GM21381 (cell line): ENCODE results near the gene MYO1C.
"Not testable (repeated sequence)": the region's sequence is repeated elsewhere in the genome, so short reads cannot be mapped to it uniquely, and the experiment has no call there.

ENCODE experiments used
- ATAC-seq: cut with Tn5 transposase; IDR thresholded peaks from one replicate; pipeline ENCODE4 v1.9.1; 2021; ENCODE audit warnings: mild to moderate bottlenecking, moderate library complexity; ENCODE audit not compliant: unreplicated experiment

The MYO1C gene

DNA sequence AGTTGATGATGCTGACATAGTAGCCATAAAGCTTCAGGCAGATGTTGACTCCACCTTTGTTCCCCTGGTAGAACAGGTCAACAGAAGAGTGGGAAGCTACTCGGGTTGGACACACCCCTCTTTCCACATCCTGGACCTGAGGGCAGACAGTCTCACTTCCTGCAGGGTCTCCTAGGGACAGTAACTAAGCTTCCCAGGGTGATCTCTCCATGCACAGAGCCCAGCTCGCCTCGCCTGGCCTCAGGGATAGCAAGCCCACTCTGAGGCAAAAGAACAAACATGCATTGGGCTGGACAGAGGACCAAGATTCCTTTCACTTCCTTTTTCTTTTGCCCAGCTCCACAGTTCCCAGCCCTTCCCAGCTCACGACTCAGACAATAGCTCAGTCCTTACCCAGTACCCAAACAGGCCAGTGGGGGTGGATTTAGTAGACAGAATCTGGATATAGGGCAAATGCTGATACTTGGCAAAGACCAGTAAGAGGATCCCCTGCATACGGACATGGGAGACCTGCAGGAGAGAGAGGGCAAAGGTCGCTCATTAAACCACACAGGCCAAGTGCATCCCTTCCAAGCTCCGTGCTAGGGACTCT is 16.9 kb upstream of the MYO1C start:
- no peak for ATAC-seq

DNA sequence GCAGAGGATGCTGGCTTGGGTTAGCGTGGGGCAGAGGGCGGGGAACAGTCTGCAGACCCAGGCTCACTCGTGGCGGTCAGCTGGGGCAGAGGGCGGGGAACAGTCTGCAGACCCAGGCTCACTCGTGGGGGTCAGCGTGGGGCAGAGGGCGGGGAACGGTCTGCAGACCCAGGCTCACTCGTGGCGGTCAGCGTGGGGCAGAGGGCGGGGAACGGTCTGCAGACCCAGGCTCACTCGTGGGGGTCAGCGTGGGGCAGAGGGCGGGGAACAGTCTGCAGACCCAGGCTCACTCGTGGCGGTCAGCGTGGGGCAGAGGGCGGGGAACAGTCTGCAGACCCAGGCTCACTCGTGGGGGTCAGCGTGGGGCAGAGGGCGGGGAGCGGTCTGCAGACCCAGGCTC is 16.2 kb upstream of the MYO1C start:
- not testable (repeated sequence) for ATAC-seq

DNA sequence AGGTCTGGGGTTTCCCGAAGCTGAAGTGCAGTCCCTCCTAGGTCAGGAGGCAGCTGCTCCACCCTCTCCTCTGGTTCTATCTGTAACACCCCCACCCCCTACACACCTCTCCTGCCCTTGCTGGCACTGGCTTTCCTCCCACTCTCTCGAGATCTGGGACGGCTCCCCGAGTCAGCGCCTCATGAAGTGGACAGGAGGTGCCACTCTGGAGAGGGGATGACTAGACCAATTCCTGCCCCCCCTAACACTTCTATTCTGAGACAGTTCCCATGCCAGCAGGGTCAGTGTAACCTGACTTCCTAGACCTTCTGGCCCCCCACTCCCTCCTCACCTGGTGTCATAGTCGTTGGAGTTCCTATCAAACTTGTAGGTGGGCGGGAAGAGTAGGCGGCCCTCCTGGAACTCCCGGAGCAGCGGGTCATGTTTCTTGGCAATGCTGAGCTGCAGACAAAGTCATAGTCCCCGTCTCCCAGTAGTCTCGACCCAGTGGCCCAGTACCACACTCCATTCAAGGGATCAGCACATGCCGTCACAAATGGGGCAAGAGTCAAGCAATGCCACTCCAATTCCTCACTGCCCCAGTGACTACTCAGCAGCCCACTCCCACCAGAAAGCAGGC is 14.3 kb upstream of the MYO1C start:
- no peak for ATAC-seq

DNA sequence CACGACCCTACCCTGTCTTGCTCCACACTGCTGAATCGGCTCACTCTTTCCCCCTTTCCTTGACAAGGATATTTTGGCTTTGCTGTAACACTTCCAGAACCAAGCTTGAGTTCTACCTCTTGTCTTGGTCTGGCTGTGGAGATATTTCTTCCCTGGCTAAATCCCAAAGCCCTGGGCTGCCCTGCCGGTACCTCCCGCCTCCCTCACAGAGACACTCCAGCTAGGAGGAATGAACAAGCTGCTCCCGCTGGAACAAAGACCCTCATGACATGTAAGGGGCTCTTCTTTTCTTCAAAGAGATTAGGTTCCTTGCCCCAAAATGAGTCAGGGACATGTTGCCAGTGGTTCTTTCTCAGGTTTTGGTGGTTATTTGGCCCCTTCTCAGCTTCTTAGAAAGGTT is 13.1 kb upstream of the MYO1C start:
- no peak for ATAC-seq

DNA sequence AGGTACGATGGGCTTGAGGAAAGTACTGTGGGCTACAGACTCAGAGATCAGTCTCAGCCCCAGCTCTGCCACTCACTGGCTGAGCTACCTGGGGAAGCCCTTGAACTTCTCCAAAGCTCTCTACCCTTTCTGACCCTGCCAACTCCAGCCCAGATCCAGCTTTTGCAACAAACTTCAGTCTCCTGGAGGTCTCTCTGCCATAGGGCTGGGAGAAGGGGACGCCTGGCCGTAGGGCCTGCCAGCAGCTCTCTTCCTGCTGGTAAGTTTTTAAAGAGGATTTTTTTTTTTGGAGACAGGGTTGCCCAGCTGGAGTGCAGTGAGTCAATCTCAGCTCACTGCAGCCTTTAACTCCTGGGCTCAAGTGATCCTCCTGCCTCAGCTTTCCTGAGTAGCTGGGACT is 12.4 kb upstream of the MYO1C start:
- ATAC-seq, result no peak

DNA sequence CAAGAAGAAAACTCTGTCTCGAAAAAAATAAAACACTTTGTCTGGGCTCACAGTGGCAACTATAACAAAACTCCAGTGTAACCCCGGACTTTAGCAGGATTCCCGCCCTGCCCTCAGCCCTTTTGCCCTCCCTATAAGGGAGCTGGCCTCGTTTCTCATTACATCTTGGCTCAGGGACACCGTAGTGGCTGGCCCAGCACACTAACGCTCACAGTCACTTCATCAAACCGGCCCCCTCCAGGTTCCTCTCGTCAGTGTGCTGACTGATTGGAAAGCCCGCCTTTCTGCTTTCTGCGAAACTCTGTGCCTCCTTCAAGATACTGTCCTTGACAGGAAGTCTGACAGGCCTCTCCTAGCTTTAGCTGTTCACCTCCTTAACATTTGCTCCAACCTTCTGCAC is 11.2 kb upstream of the MYO1C start:
- no peak for ATAC-seq

DNA sequence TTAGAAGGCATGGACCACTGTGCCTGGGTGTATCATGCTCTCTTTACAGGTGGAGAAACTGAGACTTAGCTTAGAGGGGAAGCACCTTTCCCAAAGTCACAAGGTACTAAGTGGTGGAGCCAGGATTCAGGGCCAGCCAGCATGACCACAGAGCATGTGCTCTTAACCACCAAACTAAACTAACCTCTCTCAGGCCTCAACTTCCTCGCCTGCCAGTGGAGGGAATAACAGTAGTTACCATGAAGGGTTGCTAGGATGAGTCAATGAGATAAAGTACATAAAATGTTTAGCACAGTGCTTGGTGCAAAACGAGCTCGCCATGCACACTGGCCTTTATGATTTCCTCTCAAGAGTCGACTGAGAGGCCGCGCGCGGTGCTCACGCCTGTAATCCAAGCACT is 6.4 kb upstream of the MYO1C start:
- ATAC-seq, result no peak

DNA sequence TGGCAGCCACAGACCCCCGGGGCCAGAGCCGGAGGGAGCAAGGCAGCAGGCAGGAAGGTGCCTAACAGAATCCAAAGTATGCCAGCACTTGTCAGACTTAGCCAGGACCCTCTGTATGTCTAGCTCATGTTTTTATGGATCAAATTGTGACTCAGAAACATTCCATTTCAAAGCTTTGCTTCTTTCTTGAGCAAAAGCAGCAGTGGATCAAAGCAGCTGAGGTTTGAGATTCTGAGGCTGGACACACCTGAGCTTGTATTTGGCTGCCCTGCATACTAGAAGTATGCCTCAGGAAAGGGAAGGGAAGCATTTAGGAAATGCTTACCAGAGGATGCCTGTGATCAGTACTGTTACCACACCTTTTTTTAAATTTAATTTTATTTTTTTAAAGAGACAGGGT is 5.7 kb upstream of the MYO1C start:
- ATAC-seq, result no peak

DNA sequence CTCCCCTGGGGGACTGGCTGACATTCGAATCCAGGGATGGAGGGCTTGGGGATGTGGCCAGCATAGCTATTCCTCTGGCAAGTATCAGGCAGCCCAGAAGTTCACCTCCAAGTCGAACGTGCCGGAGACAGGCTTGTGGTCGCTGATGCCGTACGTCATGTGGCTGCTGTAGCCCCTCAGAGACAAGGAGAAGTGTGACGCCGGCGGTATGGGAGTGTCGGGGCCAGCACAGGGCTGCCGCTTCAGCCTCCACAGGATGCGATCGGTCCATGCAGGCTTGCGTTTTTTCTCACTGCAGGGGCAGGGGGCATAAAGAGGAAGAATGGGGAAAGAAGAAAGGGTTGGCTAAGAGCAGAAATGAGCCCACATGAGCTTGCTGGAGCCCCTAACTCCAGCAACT is 5.3 kb upstream of the MYO1C start:
- no peak for ATAC-seq

DNA sequence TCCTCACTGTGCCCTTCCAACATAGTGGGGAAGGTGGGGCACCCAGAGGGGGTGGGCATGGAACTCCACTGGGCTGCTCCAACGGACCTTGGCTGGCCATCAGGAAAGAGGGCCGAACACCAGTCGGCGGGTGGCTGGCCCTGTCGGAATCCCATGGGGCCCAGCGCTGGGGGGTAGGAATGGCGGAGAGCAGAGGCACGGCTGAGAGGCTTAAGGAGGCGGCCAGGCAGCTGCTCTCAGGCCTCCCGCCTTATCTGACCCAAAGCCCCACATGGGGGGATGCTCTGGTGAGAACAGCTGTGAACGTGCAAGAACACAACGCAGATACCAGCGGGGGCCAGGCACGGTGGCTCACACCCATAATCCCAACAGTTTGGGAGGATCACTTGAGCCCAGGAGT is 4.4 kb upstream of the MYO1C start:
- no peak for ATAC-seq

DNA sequence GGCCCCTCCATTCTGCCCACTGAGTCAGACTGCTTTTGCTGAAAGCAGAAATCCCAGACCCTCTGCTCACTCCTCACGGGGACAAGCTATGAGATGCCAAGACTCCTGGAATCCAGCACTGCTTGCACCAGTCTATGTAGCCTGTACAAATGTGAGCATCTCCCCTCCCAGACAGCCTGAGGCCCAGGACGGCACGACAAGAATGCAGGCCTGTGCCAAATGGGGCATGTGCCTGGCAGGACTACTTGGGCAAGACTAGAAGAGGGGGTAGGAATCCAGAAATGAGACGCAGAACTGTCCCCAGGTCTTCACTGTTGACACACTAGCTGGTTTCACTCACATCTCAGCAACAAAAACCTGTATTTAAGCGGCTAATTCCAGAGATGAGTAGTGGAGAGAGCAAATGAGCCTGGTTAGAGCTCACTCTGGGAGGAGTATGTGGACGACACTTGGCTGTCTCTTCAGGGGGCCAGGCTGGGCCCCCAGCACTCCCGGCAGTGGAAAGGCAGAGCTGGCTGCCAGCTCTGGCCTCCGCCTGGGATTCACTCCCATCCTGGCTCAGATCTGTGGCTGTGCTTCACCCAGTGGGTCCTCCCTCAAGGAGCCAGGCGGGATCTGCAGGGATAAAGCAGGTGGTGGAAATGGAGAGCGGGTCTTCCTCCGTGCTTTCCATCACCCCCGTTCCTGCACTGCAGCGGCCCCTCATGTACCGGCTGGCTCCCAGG is 2.9 kb upstream of the MYO1C start:
- no peak for ATAC-seq

DNA sequence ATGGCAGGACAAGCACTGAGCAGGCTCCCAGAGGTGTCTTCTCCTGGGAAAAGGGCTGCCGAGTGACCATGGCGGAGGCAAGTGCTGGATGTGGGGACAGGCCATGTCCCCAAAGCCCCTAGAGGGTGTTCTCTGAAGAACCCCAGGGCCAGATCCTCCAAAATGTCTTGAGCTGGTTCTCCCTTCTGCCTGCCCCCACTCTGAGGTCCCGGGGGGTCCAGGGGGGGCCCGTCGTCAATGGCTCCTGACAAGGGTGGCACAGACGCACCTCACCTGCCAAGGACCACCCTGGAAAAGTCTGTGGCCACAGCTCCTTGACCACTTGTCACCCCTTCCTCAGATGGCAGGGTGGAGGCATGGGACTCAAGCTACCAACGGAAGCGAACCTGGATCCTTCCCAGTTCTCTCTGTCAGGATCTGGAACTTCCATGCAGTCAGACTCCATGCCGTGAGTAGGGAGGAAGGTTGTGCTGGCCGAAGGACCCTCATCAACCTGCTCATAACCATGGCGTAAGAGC is 2.3 kb upstream of the MYO1C start:
- no peak for ATAC-seq

DNA sequence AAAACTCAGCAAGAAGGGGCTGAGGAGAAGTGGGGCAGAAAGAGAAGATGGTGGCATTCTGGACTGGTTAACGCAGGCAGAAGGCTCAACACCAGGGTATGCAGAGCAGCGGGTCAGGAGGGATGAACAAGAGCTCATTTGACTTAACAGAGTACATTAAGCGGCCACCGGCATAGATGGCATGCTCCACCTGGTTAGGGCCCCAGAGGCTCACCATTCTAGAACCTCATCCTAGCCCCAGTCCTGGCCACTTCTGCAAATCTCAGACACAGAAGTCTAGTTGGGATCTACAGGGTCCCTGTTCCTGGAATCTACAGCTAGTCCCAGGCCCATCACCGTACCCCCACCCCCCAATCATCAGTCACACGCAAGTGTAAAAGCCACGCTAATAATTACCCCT is 1.7 kb upstream of the MYO1C start:
- no peak for ATAC-seq

DNA sequence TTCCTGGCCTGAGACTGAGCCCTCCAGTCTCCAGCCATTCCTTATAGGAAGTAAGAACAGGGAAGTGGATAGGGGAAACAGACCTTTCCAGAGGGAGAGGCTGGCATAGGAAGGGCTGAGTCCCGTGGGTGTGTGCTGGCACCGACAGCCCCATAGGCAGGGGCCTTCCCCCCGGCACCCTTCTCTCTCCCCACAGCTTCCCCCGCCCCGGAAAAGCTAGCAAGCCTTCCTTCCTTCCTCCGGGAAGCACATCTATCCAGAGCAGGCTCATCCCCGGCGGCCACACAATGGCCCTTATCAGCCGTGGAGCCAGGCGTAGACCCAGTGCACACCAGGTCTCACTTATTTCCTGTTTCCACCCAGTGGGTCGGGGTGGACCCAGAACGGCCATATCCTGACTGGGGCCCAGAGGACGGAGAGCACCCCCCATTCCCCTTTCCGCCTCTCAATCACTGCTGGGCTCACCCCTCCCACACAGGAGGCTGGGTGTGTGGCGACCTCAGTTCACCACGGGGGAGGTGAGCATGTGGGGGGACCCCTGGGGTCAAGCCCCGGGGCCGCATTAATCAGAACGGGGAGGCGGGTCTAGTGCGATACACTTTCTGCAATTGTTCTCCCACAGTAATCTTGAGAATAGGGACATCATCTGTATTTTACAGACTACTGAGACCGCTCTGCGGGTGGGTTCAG is 950 bp upstream of the MYO1C start:
- no peak for ATAC-seq

DNA sequence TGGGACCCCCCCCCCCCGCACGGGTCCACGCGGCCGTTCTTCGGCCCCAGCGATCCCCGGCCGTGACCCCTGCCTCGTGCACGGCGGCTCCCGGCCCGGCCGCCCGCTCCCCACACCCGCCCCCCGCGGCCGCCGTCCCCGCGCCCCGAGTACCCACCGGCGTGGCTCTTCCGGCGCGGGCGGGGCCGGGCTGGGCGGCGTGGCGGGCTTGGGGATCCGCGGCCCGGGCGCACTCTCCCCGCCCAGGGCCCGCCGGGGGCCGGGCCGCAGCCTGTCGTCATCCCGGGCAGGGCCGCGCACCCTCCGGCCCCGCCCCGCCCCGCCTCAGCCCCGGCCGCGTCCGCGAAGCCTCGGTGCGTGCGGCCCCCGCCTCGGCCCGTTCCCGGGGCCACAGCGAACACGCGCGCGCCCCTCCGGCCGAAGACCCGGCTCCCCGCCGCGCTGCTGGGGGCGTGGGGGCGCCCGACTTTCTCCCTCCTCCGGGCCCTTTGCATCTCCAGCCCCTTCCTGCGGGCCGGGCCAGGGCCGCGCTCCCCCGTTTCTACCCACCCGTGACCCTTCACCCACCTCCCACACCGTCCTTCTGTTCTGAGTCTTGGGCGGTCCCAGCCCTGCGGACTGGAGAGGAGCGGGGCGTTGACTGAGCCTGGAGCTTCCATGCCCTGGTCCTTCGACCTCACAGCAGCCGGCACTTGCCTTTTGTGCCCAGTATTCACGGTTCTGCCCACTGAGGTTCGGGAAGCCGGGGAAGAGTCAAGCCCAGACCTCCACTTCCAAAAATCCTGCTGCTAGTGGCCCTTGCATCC is 840 bp downstream of the MYO1C start:
- peak; percentile 32 for ATAC-seq

DNA sequence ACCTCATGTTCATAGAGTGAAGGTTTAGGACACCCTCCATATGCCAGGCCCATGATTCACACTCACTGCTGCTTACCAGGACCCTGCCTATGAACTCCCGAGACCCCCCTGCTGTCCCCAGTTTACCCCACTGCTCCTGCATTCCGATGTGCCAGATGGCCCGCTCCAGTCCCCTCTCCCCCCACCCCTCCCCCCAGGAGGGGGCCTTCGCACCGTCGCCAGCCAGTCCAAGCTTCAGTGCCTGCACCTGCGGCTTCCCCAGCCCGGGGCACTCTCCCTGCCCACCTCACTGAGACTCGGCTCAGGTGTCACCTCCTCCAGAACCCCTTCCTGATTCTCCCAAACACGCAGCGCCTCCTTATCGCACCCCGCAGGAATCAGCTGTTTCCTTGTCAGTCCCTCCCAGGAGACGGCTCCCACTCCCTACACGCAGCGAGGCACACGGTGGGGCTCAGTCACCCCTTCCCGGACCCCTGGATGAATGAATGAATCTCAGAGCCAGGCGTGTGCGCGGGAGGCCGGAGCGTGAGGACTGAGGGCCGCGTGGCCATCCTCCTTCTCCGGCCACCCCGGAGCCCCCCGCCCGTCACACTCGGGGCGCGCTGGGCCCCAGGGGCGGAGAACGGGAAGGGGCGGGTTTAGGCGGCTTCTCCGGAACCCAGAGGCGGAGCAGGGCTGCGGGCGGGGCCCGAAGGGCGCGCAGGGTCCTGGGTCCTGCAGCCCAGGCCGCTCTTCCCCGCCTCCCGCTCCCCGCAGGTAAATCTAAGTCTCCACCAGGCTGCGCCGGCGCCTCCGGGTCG is 1.6 kb downstream of the MYO1C start:
- ATAC-seq, result peak; percentile 38

DNA sequence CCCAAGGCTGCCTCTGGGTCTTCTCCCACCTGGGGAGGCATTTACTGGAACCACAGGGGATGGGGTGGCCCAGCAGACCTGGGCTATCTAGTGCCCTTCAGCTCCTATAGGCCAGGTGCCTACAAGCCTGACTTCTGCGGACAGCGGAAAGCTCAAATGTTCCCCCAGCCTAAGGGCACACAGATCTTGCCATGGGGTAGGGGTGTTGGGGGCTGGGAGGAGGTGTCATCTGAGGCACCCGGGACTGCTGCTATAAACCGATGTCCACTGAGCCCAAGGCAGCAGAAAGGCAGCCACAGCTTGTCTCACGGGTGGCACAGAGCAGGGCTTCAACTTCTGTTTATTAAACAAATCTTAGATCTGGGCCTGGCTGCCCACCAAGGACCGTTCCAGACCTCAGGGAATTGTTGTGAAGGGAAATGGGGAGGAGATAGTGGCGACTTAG is 3.6 kb downstream of the MYO1C start:
- ATAC-seq, result no peak

DNA sequence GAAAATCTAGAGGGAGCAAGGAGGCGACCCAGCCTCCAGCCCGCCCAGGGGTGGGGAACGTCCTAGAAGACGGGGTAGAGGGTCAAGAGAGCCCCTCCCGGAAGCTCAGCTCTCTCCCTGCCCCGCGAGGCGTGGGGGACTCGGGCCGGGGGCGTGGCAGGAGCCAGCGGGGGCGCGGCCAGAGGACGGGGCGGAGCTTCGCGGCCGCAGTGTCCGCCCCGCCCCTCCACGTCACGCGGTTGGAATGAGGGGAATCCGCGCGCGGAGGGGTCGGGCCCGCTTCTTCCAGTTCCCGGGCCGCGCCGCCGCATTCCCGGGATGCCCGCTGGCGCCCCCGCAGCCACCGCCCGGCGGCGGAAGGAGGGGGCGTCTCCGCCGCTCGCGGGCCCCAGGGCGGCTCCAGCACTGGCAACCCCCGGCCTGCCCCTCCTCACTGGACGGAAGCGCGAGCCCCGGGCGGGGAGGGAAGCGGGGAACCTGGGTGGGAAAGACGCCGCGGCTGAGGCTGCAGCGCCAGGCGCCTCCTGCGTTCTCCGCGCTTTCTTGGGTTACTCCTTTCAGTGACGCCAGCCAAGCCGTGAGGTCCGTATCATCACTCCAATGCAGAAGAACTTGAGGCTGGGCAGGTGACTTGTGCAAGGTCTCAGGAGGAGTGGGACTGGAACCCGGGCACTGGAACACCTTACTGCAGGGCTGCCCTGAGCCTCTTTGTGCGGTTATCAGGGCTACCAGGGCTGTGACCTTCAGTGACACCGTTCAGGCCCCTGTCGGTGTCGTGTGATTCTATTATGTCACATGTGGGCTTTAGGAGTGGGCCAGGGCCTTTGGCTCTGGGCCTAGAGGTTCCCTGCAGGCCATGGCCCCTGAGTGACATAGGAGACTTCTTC is 4.3 kb downstream of the MYO1C start:
- ATAC-seq, result peak; percentile 35
